Fibroblast of villous mesenchyme (primary cell): ENCODE measurements around the gene PARP12. TPM values are rescaled to one million over a fixed set of nuclear protein-coding genes. Genes with fewer than 3 reads are reported as not detected.
A peak's percentile ranks its signal among the peaks of the same experiment; 100 is the strongest.

Experiments used
- DNase-seq: peaks from one replicate; pipeline ENCODE4 v3.0.0-alpha.2; 2010; ENCODE audit warnings: low read depth
- H3K4me3 ChIP-seq: 2 replicates; pipeline ENCODE4 v1.5.1; 2011; ENCODE audit warnings: low read depth, mild to moderate bottlenecking, low read length
- CTCF ChIP-seq: IDR thresholded peaks from 2 replicates; pipeline ENCODE4 v1.5.1; 2012; ENCODE audit warnings: low read depth, mild to moderate bottlenecking, low read length; ENCODE audit not compliant: insufficient read depth
- total RNA-seq: library from RNA; depleted of rRNA; stranded (reverse); fragments of >200 nt; gene quantifications from 2 replicates; pipeline ENCODE4 v1.2.3, GENCODE V29; 2012

Gene PARP12
- total RNA-seq, 1 donor, result 27.2 TPM

- no peak overlapping the region for H3K4me3 ChIP-seq
- no peak for TF ChIP-seq CTCF
Observed at GRCh38 chr7:140069298-140069949, 6.7 kb upstream of the PARP12 start.

GRCh38 chr7:140068033-140068432 lies 5.3 kb upstream of the PARP12 start:
- TF ChIP-seq CTCF, result no peak
- H3K4me3 ChIP-seq, result no peak overlapping the region
- no peak for DNase-seq

More at GRCh38 chr7:140069298-140069949, 6.7 kb upstream of the PARP12 start:
- DNase-seq, result no peak

- no peak for TF ChIP-seq CTCF
- H3K4me3 ChIP-seq, result no peak overlapping the region
- DNase-seq, result no peak
Observed at GRCh38 chr7:140067052-140067451, 4.3 kb upstream of the PARP12 start.

GRCh38 chr7:140062118-140062527 lies 628 bp downstream of the PARP12 start:
- peak overlapping the region; percentile 74 for H3K4me3 ChIP-seq
- TF ChIP-seq CTCF, result no peak
- DNase-seq, result peak; percentile 18

DNA sequence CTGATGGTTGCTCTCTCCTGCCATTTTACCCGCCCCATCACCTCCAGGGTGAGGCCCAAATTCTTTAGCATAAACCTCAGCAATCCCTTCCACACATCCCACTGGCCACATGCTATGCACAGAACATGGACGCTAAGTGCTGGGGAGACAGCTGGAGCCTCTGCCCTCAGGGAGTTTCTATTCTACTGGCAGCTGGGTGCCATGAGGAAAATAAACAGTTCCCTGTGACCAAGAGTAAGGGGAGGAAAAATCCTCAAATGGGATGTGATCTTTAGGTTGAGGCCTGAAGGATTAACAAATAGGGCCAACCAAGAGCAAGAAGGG lies 1.2 kb downstream of the PARP12 start:
- peak overlapping the region; percentile 74 for H3K4me3 ChIP-seq
- DNase-seq, result no peak
- TF ChIP-seq CTCF, result no peak

- H3K4me3 ChIP-seq, result peak overlapping the region; percentile 74
- DNase-seq, result peak; percentile 91
- no peak for TF ChIP-seq CTCF
Observed at GRCh38 chr7:140060788-140061606, 1.8 kb downstream of the PARP12 start.
